HCT116 (cell line): ENCODE results near the gene NOLC1. TPM values are rescaled to one million over a fixed set of nuclear protein-coding genes. Genes with fewer than 3 reads are reported as not detected.

Source experiments
- ATAC-seq: fragments of 200-7000 bp; cut with Tn5 transposase; 2 replicates; pipeline ENCODE4 v1.9.1; 2020; ENCODE audit warnings: mild to moderate bottlenecking, moderate library complexity
- BruUV-seq: library from RNA; stranded (reverse); fragments of 400-500 nt; replicated peaks from 2 replicates; lab custom pipeline; 2021; lab: Mats Ljungman, UMichigan
- CTCF ChIA-PET: fragments of 300-600 bp; sonication (Branson Sonifier 250); formaldehyde crosslinking; loops from one replicate; lab custom pipeline; 2021; ENCODE audit warnings: antibody characterized with exemption; lab: Charles Lee
- POLR2A ChIA-PET: fragments of 300-600, 350-600 bp; sonication (Branson Sonifier 250); formaldehyde crosslinking; loops from one replicate; lab custom pipeline; 2021; ENCODE audit warnings: antibody characterized with exemption; lab: Charles Lee
- RAD21 ChIA-PET, 2 experiments: fragments of 300-600 bp; sonication (Branson Sonifier 250); formaldehyde crosslinking; loops; one replicate each; lab custom pipeline; 2023; ENCODE audit warnings: low total read pairs in 2 of 2; ENCODE audit not compliant: uncharacterized antibody in 2 of 2, unreplicated experiment in 2 of 2, low non-redundant PET in 1 of 2; lab: Charles Lee
- DNase-seq: peaks from one replicate; pipeline ENCODE4 v3.0.0-alpha.2; 2010; ENCODE audit warnings: low read depth, low spot score
- H2AFZ ChIP-seq: fragments of 200-600 bp; shearing (Covaris generic), sonication (generic); 2 replicates; pipeline ENCODE4 v1.6.1; 2017; ENCODE audit warnings: low read depth, mixed run types, mixed read lengths, antibody characterized with exemption, low read length; ENCODE audit not compliant: poor library complexity, severe bottlenecking
- H3K27ac ChIP-seq: 2 replicates; pipeline ENCODE4 v1.5.1; 2012; ENCODE audit warnings: low read depth, low read length
- H3K27me3 ChIP-seq: fragments of 200-600 bp; sonication (generic); 2 replicates; pipeline ENCODE4 v1.6.1; 2016; ENCODE audit warnings: mixed run types, low read length, mixed read lengths; ENCODE audit not compliant: insufficient read depth
- H3K36me3 ChIP-seq, 2 experiments: fragments of 200-500 bp in 1 of 2; fragments of 200-600 bp in 1 of 2; sonication (Bioruptor generic) in 1 of 2; sonication (generic) in 1 of 2; 2 replicates each; pipeline versions ENCODE4 v1.5.1 to v1.6.1; 2014 to 2016; ENCODE audit warnings: low read length in 2 of 2, inconsistent platforms in 1 of 2, mixed read lengths in 1 of 2, mixed run types in 1 of 2; ENCODE audit not compliant: insufficient read depth in 2 of 2, control insufficient read depth in 1 of 2
- H3K4me1 ChIP-seq, 2 experiments: fragments of 200-600 bp in 1 of 2; sonication (generic) in 1 of 2; 2 replicates each; pipeline versions ENCODE4 v1.5.1 to v1.6.1; 2012 to 2017; ENCODE audit warnings: low read length in 2 of 2, inconsistent platforms in 1 of 2, mild to moderate bottlenecking in 1 of 2, mixed read lengths in 1 of 2, mixed run types in 1 of 2, moderate library complexity in 1 of 2; ENCODE audit not compliant: insufficient read depth in 2 of 2, control insufficient read depth in 1 of 2
- H3K4me2 ChIP-seq: fragments of 200-600 bp; sonication (generic); 2 replicates; pipeline ENCODE4 v1.6.1; 2017; ENCODE audit warnings: mixed run types, low read length, mixed read lengths
- H3K4me3 ChIP-seq, 2 experiments: fragments of 200-600 bp in 1 of 2; sonication (generic) in 1 of 2; replicated peaks in 1 of 2; 2 replicates each; pipeline ENCODE4 v1.5.1; 2011 to 2016; ENCODE audit warnings: low read length in 2 of 2, control low read depth in 1 of 2, low read depth in 1 of 2, mild to moderate bottlenecking in 1 of 2, mixed read lengths in 1 of 2, mixed run types in 1 of 2
- H3K79me2 ChIP-seq: fragments of 200-600 bp; sonication (generic); 2 replicates; pipeline ENCODE4 v1.6.1; 2017; ENCODE audit warnings: mild to moderate bottlenecking, mixed run types, low read length, moderate library complexity, mixed read lengths; ENCODE audit not compliant: insufficient read depth
- H3K9ac ChIP-seq: fragments of 200-600 bp; sonication (generic); 2 replicates; pipeline ENCODE4 v1.6.1; 2016; ENCODE audit warnings: low read length, mixed read lengths
- H3K9me2 ChIP-seq: fragments of 200-600 bp; sonication (generic), shearing (Covaris generic); 2 replicates; pipeline ENCODE4 v1.6.1; 2017; ENCODE audit warnings: mixed run types, mild to moderate bottlenecking, moderate library complexity; ENCODE audit not compliant: insufficient read depth
- H3K9me3 ChIP-seq, 2 experiments: fragments of 200-500 bp in 1 of 2; fragments of 200-600 bp in 1 of 2; sonication (Bioruptor generic) in 1 of 2; sonication (generic) in 1 of 2; 2 replicates each; pipeline ENCODE4 v1.6.1; 2014 to 2017; ENCODE audit warnings: low read length in 2 of 2, mixed read lengths in 2 of 2, inconsistent platforms in 1 of 2, low read depth in 1 of 2, mild to moderate bottlenecking in 1 of 2, mixed run types in 1 of 2, moderate library complexity in 1 of 2; ENCODE audit not compliant: control insufficient read depth in 1 of 2, insufficient read depth in 1 of 2
- H4K20me1 ChIP-seq: fragments of 200-600 bp; sonication (generic), shearing (Covaris generic); 2 replicates; pipeline ENCODE4 v1.6.1; 2017; ENCODE audit warnings: mixed run types, mild to moderate bottlenecking, moderate library complexity; ENCODE audit not compliant: insufficient read depth
- CBX3 ChIP-seq: IDR thresholded peaks from 2 replicates; pipeline ENCODE4 v1.6.1; 2012; ENCODE audit warnings: low read depth
- CEBPB ChIP-seq: IDR thresholded peaks from 2 replicates; pipeline ENCODE4 v1.6.1; 2012; ENCODE audit warnings: low read depth
- EGR1 ChIP-seq: IDR thresholded peaks from 2 replicates; pipeline ENCODE4 v1.6.1; 2012; ENCODE audit warnings: low read depth
- EZH2 ChIP-seq: fragments of 200-600 bp; sonication (generic); IDR thresholded peaks from 2 replicates; pipeline ENCODE4 v1.6.1; 2017; ENCODE audit warnings: antibody characterized with exemption, mixed run types
- EZH2phosphoT487 ChIP-seq: fragments of 200-600 bp; IDR thresholded peaks from 2 replicates; pipeline ENCODE4 v1.6.1; 2018; ENCODE audit warnings: antibody characterized with exemption, borderline replicate concordance
- FOSL1 ChIP-seq: IDR thresholded peaks from 2 replicates; pipeline ENCODE4 v1.6.1; 2012; ENCODE audit warnings: low read depth
- POLR2A ChIP-seq: IDR thresholded peaks from 2 replicates; pipeline ENCODE4 v1.7.0; 2011; ENCODE audit warnings: borderline replicate concordance; ENCODE audit not compliant: insufficient read depth, insufficient read length; ENCODE audit errors: extremely low read depth
- POLR2AphosphoS5 ChIP-seq: IDR thresholded peaks from 2 replicates; pipeline ENCODE4 v1.6.1; 2011; ENCODE audit warnings: mild to moderate bottlenecking, low read depth, low read length, moderate library complexity
- SIN3A ChIP-seq: IDR thresholded peaks from 2 replicates; pipeline ENCODE4 v1.6.1; 2012; ENCODE audit warnings: low read depth
- SP1 ChIP-seq: IDR thresholded peaks from 2 replicates; pipeline ENCODE4 v1.6.1; 2012; ENCODE audit warnings: low read depth
- SRF ChIP-seq: IDR thresholded peaks from 2 replicates; pipeline ENCODE4 v1.6.1; 2012; ENCODE audit warnings: low read depth
- ZNF274 ChIP-seq: fragments of 200-500 bp; sonication (Bioruptor generic); IDR thresholded peaks from 2 replicates; pipeline ENCODE4 v1.6.1; 2014; ENCODE audit warnings: mild to moderate bottlenecking, low read depth, low read length, inconsistent platforms
- intact Hi-C: fragments of 100-400 bp; cut with micrococcal nuclease; formaldehyde crosslinking; loops from 2 replicates; pipeline ENCODE4 v1.10.0; 2022
- total RNA-seq: library from RNA; stranded (reverse); gene quantifications from one replicate; pipeline ENCODE4 v1.2.1, GENCODE V29; 2021; ENCODE audit not compliant: unreplicated experiment
- TF ChIP-seq, protein P1 (sequence below): IDR thresholded peaks from 2 replicates; pipeline ENCODE4 v1.6.1; 2012
- TF ChIP-seq, protein P2 (sequence below), 3 experiments: fragments of 200-600 bp in 1 of 3; sonication (generic) in 1 of 3; IDR thresholded peaks in 2 of 3; conservative IDR thresholded peaks in 1 of 3; 2 replicates each; pipeline ENCODE4 v1.5.1; 2012 to 2017; ENCODE audit warnings: low read depth in 2 of 3, low read length in 2 of 3, antibody characterized with exemption in 1 of 3, borderline replicate concordance in 1 of 3, control low read depth in 1 of 3, mild to moderate bottlenecking in 1 of 3, mixed read lengths in 1 of 3, mixed run types in 1 of 3, moderate library complexity in 1 of 3; ENCODE audit not compliant: insufficient read depth in 1 of 3

NOLC1 gene
- total RNA-seq, 1 experiment from 2014 or later = 231 TPM

DNA sequence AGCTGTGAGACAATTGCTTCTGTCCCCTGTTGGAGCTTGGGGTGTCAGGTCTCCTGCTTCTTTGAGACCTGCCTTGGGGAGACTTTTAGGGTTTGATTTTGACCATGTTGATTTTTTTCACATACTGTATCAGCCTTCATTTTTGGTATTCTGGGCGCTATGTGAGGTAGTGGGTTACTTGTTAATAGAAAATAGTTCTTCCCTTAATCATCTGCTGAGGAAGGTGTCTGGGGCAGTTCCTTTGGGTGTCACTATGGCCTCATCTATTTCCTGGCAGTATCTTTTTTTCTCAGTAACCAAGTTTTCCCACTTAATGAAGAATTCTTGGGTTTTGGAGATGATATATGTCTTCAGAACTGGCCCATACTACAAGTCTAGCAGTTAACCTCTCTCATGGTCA is 4.6 kb upstream of the NOLC1 start:
- ChIA-PET RAD21 (interaction anchor here in 1 of 2 experiments (0.6 kb wide), 1 partner anchor 11 kb away, joined by 6 read pairs; no protein-coding TSS in a partner anchor), CTCF (no interaction called here), POLR2A (no interaction called here)
- Histone ChIP-seq H3K4me2 (no peak overlapping the region), H2AFZ (no peak overlapping the region), H3K36me3 (peaks cover 44 to 73% of the 10 kb centered on the region in 2 experiments; a peak in 3 of 4 replicates), H3K4me1 (peaks cover 19 to 43% of the 10 kb centered on the region in 2 experiments), H3K4me3 (no peak overlapping the region), H3K79me2 (peaks cover 73% of the 10 kb centered on the region), H3K9ac (no peak overlapping the region), H3K27me3 (no peaks in the 10 kb centered on the region), H3K9me3 (no peaks in the 10 kb centered on the region), H3K9me2 (no peaks in the 10 kb centered on the region), H4K20me1 (peaks cover 25% of the 10 kb centered on the region; the same call in 1 of the 2 replicates), H3K27ac (no peak overlapping the region)
- intact Hi-C loops = no loop called here
- ATAC-seq (no peak), DNase-seq (no peak)
- no TSS peak for BruUV-seq
- TF ChIP-seq CEBPB (no peak), SRF (no peak), CBX3 (no peak), POLR2A (no peak), FOSL1 (no peak), SIN3A (no peak), EZH2 (no peak), POLR2AphosphoS5 (no peak), SP1 (no peak), EZH2phosphoT487 (no peak), EGR1 (no peak), ZNF274 (no peak)
- TF ChIP-seq, protein P1, sequence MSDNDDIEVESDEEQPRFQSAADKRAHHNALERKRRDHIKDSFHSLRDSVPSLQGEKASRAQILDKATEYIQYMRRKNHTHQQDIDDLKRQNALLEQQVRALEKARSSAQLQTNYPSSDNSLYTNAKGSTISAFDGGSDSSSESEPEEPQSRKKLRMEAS = no peak
- TF ChIP-seq, protein P2, sequence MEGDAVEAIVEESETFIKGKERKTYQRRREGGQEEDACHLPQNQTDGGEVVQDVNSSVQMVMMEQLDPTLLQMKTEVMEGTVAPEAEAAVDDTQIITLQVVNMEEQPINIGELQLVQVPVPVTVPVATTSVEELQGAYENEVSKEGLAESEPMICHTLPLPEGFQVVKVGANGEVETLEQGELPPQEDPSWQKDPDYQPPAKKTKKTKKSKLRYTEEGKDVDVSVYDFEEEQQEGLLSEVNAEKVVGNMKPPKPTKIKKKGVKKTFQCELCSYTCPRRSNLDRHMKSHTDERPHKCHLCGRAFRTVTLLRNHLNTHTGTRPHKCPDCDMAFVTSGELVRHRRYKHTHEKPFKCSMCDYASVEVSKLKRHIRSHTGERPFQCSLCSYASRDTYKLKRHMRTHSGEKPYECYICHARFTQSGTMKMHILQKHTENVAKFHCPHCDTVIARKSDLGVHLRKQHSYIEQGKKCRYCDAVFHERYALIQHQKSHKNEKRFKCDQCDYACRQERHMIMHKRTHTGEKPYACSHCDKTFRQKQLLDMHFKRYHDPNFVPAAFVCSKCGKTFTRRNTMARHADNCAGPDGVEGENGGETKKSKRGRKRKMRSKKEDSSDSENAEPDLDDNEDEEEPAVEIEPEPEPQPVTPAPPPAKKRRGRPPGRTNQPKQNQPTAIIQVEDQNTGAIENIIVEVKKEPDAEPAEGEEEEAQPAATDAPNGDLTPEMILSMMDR (IDR thresholded peaks at IDR 0.05 in 2 of 3, conservative IDR thresholded peaks at IDR 0.05 in 1 of 3; ENCODE audit: borderline replicate concordance in 1 of 3, insufficient read depth in 1 of 3, low read depth in 2 of 3, low read length in 2 of 3) = no peak
